ENCODE data around the gene INHBC. TPM values are rescaled to one million over a fixed set of nuclear protein-coding genes. Genes with fewer than 3 reads are reported as not detected.
A peak's percentile ranks its signal among the peaks of the same experiment; 100 is the strongest.
"Not testable (repeated sequence)": the region's sequence is repeated elsewhere in the genome, so short reads cannot be mapped to it uniquely, and the experiment has no call there.

Gene INHBC, protein sequence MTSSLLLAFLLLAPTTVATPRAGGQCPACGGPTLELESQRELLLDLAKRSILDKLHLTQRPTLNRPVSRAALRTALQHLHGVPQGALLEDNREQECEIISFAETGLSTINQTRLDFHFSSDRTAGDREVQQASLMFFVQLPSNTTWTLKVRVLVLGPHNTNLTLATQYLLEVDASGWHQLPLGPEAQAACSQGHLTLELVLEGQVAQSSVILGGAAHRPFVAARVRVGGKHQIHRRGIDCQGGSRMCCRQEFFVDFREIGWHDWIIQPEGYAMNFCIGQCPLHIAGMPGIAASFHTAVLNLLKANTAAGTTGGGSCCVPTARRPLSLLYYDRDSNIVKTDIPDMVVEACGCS
- total RNA-seq: not detected in 2 replicates
- polyA plus RNA-seq (2012): 0.09 TPM

DNA sequence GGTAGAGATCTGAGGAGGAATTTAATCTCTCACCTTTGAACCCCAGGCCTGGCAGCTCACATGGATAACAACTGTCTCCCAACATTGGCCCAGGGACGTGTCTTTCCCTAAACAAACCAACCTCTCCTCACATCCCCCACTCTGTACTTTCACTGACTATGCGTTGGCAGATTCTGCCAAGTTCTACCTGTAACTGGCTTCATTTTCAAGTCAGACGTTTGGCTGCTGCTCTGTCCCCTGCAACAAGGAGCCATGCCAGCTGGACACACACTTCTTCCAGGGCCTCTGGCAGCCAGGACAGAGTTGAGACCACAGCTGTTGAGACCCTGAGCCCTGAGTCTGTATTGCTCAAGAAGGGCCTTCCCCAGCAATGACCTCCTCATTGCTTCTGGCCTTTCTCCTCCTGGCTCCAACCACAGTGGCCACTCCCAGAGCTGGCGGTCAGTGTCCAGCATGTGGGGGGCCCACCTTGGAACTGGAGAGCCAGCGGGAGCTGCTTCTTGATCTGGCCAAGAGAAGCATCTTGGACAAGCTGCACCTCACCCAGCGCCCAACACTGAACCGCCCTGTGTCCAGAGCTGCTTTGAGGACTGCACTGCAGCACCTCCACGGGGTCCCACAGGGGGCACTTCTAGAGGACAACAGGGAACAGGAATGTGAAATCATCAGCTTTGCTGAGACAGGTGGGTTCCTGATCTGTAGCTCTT lies at the start of gene INHBC:
Gene INHBC, plus strand, starts transcription at position 268 of the 707 bp plus-strand sequence. Its CDS starts 103 bp downstream, at position 371.
- DNase-seq (ENCODE audit: low read depth): peak; percentile 10

DNA sequence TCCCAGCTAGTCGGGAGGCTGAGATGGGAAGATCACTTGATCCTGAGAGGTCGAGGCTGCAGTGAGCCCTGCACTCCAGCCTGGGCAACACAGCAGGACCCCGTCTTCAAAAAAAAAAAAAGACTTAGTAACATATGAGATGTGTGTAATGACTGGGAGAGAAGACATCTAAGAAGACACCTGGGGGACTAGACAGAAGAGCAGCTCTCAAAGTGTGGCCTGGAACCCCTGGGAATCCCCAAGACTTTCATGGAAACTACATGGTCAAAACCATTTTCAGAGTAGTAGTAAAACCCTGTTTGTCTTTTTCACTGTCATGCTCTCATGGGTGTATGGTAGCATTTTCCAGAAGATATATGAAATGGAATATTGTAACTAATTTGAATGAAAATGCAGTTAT lies 49.0 kb upstream of the INHBC start:
- DNase-seq (ENCODE audit: low read depth): no peak

DNA sequence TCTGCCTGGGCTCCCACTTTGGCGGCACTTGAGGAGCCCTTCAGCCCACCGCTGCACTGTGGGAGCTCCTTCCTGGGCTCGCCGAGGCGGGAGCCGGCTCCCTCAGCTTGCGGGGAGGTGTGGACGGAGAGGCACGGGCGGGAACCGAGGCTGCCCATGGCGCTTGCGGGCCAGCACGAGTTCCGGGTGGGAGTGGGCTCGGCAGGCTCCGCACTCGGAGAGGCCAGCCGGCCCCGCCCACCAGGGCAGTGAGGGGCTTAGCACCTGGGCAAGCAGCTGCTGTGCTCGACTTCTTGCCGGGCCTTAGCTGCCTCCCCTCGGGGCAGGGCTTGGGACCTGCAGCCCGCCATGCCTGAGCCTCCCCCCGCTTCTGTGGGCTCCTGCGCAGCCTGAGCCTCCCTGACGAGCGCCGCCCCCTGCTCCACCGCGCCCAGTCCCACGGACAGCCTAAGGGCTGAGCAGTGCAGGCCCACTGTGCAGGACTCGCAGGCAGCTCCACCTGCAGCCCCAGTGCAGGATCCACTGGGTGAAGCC lies 48.3 kb upstream of the INHBC start:
- no peak for DNase-seq (ENCODE audit: low read depth)

DNA sequence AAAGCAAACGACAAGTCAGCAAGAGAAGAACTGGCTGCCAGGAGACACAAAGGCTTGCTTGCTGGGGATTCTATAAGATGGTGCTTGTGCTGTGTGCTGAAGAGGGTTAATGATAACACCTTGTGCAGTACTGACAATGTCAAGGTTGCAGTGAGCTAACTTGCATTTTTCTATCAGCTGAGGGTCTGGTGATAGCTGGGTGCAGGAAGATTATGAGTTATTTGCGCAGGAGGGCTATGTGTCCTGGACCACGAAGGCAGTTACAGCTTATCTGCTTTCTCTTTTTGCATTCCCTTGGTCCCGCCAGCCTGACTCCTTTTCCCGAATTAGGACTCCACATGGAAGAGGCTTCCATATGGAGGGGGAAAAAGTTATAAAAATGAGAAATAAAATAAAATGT lies 46.2 kb upstream of the INHBC start:
- DNase-seq (ENCODE audit: low read depth): no peak

DNA sequence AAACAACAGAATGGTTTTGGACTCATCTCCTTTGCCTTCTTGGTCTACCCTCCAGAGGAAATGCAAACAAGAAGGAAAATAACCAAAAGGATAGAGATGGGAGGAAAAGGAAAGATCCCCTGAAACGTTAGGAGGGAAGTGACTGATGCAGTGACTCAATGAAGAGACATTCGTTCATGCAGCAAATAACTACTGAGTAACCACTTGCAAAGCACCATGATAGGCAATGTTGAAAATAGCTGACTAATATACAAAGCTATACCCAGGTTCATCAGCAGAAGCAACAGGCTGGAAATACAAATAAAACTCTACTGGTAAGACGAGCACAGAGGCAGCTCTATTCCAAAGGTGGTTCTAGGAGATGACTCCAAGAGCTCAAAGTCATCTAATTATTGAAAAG lies 45.6 kb upstream of the INHBC start:
- DNase-seq (ENCODE audit: low read depth): peak; percentile 34

DNA sequence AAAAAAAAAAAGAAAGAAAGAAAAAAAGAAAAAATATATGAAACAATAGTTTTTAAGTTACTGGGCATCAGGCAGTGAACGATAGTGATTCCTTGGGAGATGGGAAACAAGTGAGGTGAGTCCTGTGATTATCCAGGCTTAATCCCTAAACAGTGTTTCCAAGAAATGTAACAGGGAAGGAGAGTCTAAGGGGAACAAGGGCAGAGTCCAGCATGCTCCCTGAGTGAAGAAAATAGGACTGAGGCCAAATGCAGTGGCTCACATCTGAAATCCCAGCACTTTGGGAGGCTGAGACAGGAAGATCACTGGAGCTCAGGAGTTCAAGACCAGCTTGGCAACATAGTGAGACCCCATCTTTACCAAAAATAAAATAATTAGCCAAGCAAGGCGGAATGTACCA lies 44.4 kb upstream of the INHBC start:
- no peak for DNase-seq (ENCODE audit: low read depth)

DNA sequence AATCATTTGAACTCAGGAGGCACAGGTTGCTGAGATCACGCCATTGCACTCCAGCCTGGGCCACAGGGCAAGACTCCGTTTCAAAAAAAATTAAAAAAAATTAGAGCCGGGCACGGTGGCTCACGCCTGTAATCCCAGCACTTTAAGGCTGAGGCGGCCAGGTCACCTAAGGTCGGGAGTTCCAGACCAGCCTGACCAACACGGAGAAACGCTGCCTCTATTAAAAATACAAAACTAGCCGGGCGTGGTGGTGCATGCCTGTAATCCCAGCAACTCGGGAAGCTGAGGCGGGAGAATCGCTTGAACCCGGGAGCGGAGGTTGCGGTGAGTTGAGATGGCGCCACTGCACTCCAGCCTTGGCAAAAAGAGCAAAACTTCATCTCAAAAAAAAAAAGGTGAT lies 39.5 kb upstream of the INHBC start:
- no peak for DNase-seq (ENCODE audit: low read depth)

DNA sequence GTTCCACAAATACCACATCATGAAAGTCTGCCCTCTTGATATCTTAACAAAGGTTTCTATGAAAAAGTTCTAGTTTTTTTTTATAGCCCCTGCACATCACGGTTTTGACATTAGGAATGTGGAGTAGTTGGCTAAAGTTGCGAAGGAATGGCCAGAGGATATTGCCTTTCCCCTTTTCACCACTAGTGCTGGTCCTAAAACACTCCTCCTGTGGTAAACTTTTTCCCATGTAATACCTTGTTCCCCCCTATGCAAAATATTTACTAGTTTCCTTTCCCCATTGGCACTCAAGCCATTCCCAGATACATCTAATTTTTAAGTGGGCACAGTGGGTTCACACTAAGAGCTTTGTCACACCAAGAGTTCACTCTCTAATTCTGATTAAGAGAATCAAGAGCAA lies 37.1 kb upstream of the INHBC start:
- no peak for DNase-seq (ENCODE audit: low read depth)

DNA sequence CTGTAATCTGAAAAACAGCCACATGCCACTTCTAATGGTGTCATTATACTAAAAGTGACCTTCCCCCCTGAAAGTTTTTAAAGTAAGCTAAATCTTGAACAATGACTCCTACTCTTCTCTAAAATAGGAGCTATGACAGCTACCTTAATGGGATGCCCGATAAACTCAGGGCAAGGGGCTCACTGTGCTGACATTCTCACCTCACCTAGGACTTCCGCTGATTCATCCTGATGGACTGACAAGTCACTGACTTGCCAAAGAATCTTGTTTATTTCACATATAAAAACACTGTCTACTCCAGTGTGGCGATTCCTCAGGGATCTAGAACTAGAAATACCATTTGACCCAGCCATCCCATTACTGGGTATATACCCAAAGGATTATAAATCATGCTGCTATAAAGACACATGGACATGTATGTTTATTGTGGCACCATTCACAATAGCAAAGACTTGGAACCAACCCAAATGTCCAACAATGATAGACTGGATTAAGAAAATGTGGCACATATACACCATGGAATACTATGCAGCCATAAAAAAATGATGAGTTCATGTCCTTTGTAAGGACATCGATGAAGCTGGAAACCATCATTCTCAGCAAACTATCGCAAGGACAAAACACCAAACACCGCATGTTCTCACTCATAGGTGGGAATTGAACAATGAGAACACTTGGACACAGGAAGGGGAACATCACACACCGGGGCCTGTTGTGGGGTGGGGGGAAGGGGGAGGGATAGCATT lies 34.7 kb upstream of the INHBC start:
- DNase-seq (ENCODE audit: low read depth): not testable (repeated sequence)

DNA sequence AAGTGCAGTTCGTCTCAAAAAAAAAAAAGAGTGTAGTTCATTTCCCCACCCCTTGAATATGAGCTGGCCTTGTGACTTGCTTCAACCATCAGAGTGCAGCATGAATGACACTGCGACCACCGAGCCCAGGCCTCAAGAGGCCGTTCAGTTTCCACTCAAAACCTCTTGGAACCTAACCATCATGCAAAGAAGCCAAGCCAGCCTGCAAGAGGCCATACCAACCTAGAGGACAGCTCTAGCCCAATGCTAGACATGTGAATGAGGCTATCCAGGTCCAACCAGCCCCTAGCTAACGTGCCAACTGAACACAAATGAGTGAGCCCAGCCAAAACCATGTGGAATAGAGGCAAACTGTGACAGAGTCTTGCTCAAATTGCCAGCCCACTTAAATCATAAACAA lies 33.4 kb upstream of the INHBC start:
- no peak for DNase-seq (ENCODE audit: low read depth)

DNA sequence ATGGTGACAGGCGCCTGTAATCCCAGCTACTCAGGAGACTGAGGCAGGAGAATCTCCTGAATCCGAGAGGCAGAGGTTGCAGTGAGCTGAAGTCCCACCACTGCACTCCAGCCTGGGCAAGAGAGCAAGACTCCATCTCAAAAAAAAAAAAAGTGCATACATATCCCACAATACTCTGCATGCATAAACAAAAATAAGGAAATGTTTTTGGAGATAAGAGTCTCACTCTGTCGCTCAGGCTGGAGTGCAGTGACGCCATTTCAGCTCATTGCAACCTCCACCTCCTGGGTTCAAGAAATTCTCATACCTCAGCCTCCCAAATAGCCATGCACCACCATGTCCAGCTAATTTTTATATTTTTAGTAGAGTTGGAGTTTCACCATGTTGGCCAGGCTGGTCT lies 32.4 kb upstream of the INHBC start:
- not testable (repeated sequence) for DNase-seq (ENCODE audit: low read depth)

DNA sequence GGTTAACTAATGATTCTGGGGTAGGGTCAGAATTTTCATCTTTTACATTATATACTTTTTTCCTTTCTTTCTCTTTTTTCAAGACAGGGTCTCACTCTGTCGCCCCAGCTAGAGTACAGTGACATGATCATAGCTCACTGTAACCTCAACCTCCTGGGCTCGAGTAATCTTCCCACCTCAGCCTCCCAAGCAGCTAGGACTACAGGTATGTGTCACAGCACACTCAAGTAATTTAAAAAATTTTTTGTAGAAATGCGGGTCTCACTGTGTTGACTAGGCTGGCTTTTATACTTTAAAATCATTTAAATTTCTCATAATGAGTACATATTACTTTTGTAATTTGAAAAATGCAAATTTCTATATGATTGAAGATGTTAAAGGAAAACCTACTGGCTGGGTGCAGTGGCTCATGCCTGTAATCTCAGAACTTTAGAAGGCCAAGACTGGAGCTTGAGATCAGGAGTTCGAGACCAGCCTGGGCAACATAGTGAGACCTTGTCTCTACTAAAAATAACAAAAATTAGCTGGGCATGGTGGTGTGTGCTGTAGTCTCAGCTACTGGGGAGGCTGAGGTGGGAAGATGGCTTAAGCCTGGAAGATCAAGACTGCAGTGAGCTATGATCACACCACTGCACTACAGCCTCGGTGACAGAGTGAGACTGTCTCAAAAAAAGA lies 29.5 kb upstream of the INHBC start:
- no peak for DNase-seq (ENCODE audit: low read depth)

DNA sequence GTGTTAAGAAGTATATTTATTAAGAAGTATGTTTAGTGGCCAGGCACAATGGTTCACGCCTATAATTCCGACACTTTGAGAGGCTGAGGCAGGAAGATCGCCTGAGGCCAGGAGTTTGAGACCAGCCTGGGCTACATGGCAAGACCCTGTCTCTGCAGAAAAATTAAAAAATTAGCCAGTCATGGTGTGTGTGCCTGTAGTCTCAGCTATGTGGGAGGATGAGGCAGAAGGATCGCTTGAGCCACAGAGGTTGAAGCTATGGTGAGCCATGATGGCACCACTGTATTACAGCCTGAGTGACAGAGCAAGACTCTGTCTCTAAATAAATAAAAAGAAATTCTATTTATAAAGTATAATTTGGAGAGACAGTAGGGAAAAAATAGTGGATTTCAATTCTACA lies 24.1 kb upstream of the INHBC start:
- DNase-seq (ENCODE audit: low read depth): no peak

DNA sequence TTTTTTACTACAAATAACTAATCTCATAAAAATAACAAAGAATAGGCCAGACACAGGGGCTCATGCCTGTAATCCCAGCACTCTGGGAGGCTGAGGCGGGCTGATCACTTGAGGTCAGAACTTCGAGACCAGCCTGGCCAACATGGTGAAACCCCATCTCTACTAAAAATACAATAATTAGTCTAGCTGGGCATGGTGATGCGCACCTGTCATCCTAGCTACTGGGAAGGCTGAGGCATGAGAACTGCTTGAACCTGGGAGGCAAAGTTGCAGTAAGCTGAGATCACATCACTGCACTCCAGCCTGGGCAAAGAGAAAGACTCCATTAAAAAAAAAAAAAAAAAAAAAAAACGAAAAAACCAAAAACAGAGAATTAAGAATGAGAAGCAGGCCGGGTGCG lies 20.4 kb upstream of the INHBC start:
- peak; percentile 34 for DNase-seq (ENCODE audit: low read depth)

DNA sequence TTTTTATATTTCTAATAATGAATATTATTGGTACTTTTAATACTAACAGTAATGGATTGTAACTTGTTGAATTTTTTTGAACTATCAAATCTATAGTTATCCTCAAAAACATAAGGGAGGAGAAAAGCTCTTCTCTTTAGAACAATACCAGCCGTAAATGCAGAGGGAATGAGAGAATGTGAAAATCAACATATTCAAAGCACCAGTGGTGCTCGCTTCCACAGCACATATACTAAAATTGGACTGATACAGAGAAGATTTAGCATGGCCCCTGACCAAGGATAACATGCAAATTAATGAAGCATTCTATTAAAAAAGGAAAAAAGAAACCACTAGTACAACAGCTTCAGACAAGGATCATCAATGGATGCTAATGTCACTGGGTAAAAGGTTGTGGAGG lies 19.5 kb upstream of the INHBC start:
- no peak for DNase-seq (ENCODE audit: low read depth)

DNA sequence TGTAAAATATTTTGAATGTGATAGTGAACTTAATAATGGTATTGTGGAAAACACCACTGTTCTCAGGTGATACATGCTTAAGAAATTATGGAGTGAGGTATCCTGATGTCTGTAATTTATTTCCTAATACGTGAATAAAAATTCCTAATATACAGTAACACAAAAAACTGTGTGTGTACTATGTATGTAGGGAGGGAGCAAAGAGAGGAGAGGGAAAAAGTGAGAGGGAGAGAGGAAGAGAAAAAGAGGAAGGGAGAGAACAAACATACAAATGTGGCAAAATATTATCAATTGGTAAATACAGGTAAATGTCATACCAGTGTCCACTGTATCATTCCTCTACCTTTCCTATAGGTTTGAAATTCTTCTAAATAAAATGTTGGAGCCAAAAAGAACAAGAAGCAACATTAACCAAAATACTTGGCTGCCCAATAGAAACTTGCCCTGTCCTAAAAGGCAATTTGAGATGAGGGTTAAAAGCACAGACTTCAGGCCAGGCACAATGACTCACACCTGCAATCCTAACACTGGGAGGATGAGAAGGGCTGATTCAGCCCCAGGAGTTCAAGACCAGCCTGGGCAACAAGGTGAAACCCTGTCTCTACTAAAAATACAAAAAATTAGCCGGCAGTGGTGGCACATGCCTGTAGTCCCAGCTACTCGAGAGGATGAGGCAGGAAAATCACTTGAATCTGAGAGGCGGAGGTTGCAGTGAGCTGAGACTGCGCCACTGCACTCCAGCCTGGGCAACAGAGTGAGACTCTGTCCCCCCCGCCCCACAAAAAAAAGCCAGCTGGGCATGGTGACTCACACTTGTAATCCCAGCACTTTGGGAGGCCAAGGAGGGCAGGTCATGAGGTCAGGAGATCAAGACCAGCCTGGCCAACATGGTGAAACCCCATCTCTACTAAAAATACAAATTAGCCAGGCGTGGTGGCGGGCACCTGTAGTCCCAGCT lies 18.3 kb upstream of the INHBC start:
- DNase-seq (ENCODE audit: low read depth): peak; percentile 14

DNA sequence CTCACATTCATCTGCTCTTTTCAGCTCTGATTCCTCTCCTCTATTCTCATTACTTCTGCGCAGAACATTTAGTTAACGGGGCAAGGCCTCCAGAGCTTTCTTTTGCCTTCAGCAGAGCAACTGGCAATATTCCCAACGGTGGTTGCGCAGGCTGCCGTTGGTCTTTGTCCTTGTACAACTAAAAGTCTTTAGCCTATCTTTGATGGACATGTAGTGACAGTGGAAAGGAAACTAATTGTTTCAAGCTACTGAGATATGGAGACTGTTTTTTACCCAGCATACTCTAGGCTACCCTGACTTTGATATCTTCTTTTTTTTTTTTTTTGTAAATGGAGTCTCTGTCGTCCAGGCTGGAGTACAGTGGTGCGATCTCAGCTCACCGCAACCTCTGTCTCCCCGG lies 16.3 kb upstream of the INHBC start:
- DNase-seq (ENCODE audit: low read depth): no peak

DNA sequence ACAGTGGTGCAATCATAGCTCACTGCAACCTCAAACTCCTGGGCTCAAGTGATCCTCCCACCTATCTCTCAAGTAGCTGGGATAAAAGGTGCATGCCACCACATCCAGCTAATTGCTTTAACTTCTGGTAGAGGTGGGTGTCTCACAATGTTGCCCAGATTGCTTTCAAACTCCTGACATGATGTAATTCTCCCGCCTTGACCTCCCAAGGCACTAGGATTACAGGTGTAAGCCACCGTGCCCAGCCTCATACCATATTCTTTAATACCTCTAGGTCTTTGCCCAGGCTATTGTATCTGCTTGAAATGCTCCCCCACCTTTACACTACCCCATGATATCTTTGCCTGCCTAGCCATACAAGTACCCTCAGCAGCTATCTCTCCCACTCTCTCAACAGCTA lies 15.1 kb upstream of the INHBC start:
- DNase-seq (ENCODE audit: low read depth): no peak

DNA sequence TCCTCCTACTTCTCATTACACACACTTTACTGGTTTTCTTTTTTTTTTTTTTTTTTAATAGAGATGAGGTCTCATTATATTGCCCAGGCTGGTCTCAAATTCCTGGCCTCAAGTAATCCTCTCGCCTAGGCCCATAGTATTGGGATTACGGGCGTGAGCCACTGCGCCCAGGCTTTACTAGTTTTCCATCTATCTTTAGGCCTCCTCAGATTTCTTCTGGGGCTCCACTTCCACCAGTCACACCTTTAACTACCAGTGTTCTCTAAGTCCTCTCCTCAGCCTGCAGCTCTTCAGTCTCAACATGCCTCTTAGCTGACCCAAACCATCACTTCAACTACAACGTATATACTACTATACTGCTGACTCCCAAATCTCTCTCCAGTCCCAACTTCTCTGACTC lies 14.1 kb upstream of the INHBC start:
- no peak for DNase-seq (ENCODE audit: low read depth)

DNA sequence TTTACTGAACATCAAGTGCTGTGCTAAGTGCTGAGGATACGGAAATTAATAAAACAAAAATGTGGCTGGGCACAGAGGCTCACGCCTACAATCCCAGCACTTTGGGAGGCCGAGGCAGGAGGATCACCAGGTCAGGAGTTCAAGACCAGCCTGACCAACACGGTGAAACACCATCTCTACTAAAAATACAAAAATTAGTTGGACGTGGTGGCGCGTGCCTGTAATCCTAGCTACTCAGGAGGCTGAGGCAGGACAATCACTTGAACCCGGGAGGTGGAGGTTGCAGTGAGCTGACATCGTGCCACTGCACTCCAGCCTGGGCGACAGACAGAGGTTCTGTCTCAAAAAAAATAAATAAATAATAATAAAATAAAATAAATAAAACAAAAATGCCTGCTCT lies 7.6 kb upstream of the INHBC start:
- DNase-seq (ENCODE audit: low read depth): not testable (repeated sequence)

Data from myocyte (in vitro differentiated cells).